HEK293 (cell line): Measurements from ENCODE around the gene HIPK2.

ENCODE experiments used
- ZNF169 ChIP-seq: fragments of 450-650 bp; formaldehyde crosslinking; IDR thresholded peaks from 2 replicates; pipeline ENCODE4 v1.5.1; 2016; ENCODE audit warnings: missing biosample characterization, missing genetic modification characterization
- ZNF530 ChIP-seq: fragments of 450-650 bp; formaldehyde crosslinking; IDR thresholded peaks from 2 replicates; pipeline ENCODE4 v1.5.1; 2016; ENCODE audit warnings: low read depth, missing biosample characterization, missing genetic modification characterization
- ZNF624 ChIP-seq: fragments of 450-650 bp; formaldehyde crosslinking; IDR thresholded peaks from 2 replicates; pipeline ENCODE4 v1.5.1; 2017; ENCODE audit warnings: missing biosample characterization, missing genetic modification characterization
- TF ChIP-seq, protein P1 (sequence below): fragments of 450-650 bp; formaldehyde crosslinking; IDR thresholded peaks from 2 replicates; pipeline ENCODE4 v1.5.1; 2016; ENCODE audit warnings: missing biosample characterization, missing genetic modification characterization
- TF ChIP-seq, protein P2 (sequence below): fragments of 450-650 bp; formaldehyde crosslinking; IDR thresholded peaks from 2 replicates; pipeline ENCODE4 v1.5.1; 2016; ENCODE audit warnings: missing biosample characterization, missing genetic modification characterization

- TF ChIP-seq ZNF530 (no peak), ZNF624 (no peak), ZNF169 (tag by site-specific recombination) (no peak)
- TF ChIP-seq, protein P1, sequence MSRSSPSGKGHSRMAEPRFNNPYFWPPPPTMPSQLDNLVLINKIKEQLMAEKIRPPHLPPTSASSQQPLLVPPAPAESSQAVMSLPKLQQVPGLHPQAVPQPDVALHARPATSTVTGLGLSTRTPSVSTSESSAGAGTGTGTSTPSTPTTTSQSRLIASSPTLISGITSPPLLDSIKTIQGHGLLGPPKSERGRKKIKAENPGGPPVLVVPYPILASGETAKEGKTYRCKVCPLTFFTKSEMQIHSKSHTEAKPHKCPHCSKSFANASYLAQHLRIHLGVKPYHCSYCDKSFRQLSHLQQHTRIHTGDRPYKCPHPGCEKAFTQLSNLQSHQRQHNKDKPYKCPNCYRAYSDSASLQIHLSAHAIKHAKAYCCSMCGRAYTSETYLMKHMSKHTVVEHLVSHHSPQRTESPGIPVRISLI (tag by site-specific recombination) = no peak
- TF ChIP-seq, protein P2, sequence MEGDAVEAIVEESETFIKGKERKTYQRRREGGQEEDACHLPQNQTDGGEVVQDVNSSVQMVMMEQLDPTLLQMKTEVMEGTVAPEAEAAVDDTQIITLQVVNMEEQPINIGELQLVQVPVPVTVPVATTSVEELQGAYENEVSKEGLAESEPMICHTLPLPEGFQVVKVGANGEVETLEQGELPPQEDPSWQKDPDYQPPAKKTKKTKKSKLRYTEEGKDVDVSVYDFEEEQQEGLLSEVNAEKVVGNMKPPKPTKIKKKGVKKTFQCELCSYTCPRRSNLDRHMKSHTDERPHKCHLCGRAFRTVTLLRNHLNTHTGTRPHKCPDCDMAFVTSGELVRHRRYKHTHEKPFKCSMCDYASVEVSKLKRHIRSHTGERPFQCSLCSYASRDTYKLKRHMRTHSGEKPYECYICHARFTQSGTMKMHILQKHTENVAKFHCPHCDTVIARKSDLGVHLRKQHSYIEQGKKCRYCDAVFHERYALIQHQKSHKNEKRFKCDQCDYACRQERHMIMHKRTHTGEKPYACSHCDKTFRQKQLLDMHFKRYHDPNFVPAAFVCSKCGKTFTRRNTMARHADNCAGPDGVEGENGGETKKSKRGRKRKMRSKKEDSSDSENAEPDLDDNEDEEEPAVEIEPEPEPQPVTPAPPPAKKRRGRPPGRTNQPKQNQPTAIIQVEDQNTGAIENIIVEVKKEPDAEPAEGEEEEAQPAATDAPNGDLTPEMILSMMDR (tag by site-specific recombination) = no peak
These were observed 62.5 kb downstream of the HIPK2 start for GRCh38 chr7:139715194-139715815.
